Activated B cell treated with CpG ODN at 0.5 μM for 24 hours (primary cell): ENCODE measurements around the gene KRTAP20-1. TPM values are rescaled to one million over a fixed set of nuclear protein-coding genes. Genes with fewer than 3 reads are reported as not detected.

Experiments used
- ATAC-seq: fragments of 200-7000 bp; cut with Tn5 transposase; one replicate; pipeline ENCODE4 v1.10.0; 2021; ENCODE audit warnings: low read depth, mild to moderate bottlenecking, moderate library complexity
- CTCF ChIA-PET: fragments of 350-600 bp; sonication (Branson Sonifier 250); formaldehyde crosslinking; loops from one replicate; lab custom pipeline; 2021; ENCODE audit warnings: antibody characterized with exemption; lab: Charles Lee
- POLR2A ChIA-PET: fragments of 350-600 bp; sonication (Branson Sonifier 250); formaldehyde crosslinking; loops from one replicate; lab custom pipeline; 2021; ENCODE audit warnings: antibody characterized with exemption; lab: Charles Lee
- DNase-seq: peaks from one replicate; pipeline ENCODE4 v3.0.0; 2022
- H3K27ac Mint-ChIP-seq: one replicate; pipeline ENCODE4 v1.8.0; 2020; ENCODE audit warnings: mixed read lengths
- H3K27me3 Mint-ChIP-seq: one replicate; pipeline ENCODE4 v1.8.0; 2021; ENCODE audit warnings: mixed read lengths
- H3K36me3 Mint-ChIP-seq: one replicate; pipeline ENCODE4 v1.8.0; 2021; ENCODE audit warnings: low read depth, mixed read lengths
- H3K4me1 Mint-ChIP-seq: one replicate; pipeline ENCODE4 v1.8.0; 2021; ENCODE audit warnings: mixed read lengths
- H3K4me3 Mint-ChIP-seq: one replicate; pipeline ENCODE4 v1.8.0; 2020; ENCODE audit warnings: mild to moderate bottlenecking, mixed read lengths
- H3K9me3 Mint-ChIP-seq: one replicate; pipeline ENCODE4 v1.8.0; 2020; ENCODE audit warnings: mixed read lengths
- intact Hi-C: fragments of 100-400 bp; cut with micrococcal nuclease; formaldehyde crosslinking; loops from one replicate; pipeline ENCODE4 v1.15.1; 2024
- total RNA-seq: library from RNA; stranded (reverse); gene quantifications from 2 replicates; pipeline ENCODE4 v1.2.3, GENCODE V29; 2022
- TF ChIP-seq, protein P1 (sequence below): fragments of 200-600 bp; IDR thresholded peaks from one replicate; pipeline ENCODE4 v1.8.0; 2022; ENCODE audit warnings: antibody characterized with exemption, mild to moderate bottlenecking

The KRTAP20-1 gene
- total RNA-seq, 1 donor from 2014 or later = not detected

DNA sequence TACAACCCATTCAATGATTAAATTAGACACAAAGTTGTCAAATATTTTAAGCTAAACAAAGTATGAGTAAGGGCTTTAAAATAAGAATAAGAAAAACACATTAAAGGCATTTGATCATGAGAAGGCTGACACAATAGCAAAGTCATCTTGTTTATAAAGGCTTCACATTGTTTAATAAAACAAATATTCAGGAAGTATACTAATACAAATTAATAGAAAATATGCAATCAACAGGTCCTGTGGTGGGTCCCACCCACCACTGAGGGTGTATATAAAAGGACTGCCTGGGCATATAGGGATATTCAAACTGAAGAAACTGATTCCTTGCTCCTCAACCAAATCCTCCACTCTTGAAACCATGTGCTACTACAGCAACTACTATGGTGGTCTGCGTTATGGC is 18.7 kb downstream of the KRTAP20-1 start, which contains the start of gene KRTAP20-2:
KRTAP20-2 (plus strand) TSS at position 301 of the 400 bp plus-strand sequence; CDS start at position 359, 58 bp downstream.
- intact Hi-C loops = no loop called here
- H3K9me3 Mint-ChIP-seq = peaks cover 3% of the 10 kb centered on the region
- POLR2A ChIA-PET = no interaction called here
- no peak within 1 kb of the TSS for H3K4me3 Mint-ChIP-seq
- H3K27me3 Mint-ChIP-seq = no peaks in the 10 kb centered on the region
- CTCF ChIA-PET = no interaction called here
- H3K36me3 Mint-ChIP-seq = no peaks in the 10 kb centered on the region
- ATAC-seq = no peak
- TF ChIP-seq, protein P1, sequence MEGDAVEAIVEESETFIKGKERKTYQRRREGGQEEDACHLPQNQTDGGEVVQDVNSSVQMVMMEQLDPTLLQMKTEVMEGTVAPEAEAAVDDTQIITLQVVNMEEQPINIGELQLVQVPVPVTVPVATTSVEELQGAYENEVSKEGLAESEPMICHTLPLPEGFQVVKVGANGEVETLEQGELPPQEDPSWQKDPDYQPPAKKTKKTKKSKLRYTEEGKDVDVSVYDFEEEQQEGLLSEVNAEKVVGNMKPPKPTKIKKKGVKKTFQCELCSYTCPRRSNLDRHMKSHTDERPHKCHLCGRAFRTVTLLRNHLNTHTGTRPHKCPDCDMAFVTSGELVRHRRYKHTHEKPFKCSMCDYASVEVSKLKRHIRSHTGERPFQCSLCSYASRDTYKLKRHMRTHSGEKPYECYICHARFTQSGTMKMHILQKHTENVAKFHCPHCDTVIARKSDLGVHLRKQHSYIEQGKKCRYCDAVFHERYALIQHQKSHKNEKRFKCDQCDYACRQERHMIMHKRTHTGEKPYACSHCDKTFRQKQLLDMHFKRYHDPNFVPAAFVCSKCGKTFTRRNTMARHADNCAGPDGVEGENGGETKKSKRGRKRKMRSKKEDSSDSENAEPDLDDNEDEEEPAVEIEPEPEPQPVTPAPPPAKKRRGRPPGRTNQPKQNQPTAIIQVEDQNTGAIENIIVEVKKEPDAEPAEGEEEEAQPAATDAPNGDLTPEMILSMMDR = no peak
- no peaks in the 10 kb centered on the region for H3K4me1 Mint-ChIP-seq
- no peak within 1 kb of the TSS for H3K27ac Mint-ChIP-seq
- DNase-seq = no peak

DNA sequence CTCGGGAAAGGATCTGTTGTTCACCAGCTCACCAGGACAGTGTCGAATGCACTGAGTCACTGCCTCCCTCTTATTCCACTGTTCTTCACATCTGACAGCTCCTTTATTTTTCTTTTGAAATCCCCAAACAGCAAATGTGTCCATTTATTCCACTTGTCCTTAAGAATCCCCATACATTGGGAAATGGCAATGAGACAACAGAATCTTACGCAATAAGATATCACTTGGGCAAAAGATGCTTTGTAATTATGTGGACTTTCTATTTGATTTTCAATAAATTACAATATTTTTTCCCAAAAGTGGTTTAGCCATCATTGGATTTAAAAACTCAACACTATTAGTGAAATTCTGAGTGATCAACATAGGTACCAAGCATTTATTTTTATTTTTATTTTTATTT is 22.5 kb downstream of the KRTAP20-1 start:
- POLR2A ChIA-PET = no interaction called here
- H3K4me3 Mint-ChIP-seq = no peak overlapping the region
- TF ChIP-seq, protein P1 = no peak
- H3K9me3 Mint-ChIP-seq = peaks cover 5% of the 10 kb centered on the region
- DNase-seq = no peak
- ATAC-seq = no peak
- no peaks in the 10 kb centered on the region for H3K36me3 Mint-ChIP-seq
- no peaks in the 10 kb centered on the region for H3K4me1 Mint-ChIP-seq
- CTCF ChIA-PET = no interaction called here
- intact Hi-C loops = no loop called here
- no peaks in the 10 kb centered on the region for H3K27me3 Mint-ChIP-seq
- no peak overlapping the region for H3K27ac Mint-ChIP-seq

DNA sequence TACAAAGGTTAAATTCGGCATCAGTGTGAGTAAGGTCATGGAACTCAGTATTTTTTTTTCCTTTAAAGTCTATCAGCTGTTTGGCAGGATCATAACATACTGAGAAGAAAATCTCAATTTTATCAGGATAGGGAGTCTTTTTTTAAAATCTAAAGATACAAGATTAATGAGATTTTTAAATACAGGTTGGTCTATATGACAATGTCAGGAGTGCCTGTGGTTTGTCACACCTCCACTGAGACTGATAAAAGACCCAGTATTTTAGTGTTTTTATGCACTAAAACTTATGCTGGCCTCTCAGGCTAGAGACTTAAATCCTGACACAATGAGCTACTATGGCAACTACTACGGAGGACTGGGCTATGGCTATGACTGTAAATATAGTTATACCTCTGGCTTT is 26.3 kb downstream of the KRTAP20-1 start, which contains the start of gene KRTAP20-3:
KRTAP20-3 (plus strand) TSS at position 301 of the 400 bp plus-strand sequence.
- ATAC-seq (no peak), DNase-seq (no peak)
- peaks cover 9% of the 10 kb centered on the region for H3K9me3 Mint-ChIP-seq
- TF ChIP-seq, protein P1 = no peak
- H3K4me3 Mint-ChIP-seq = no peak within 1 kb of the TSS
- ChIA-PET CTCF (no interaction called here), POLR2A (no interaction called here)
- no peaks in the 10 kb centered on the region for H3K4me1 Mint-ChIP-seq
- no peaks in the 10 kb centered on the region for H3K36me3 Mint-ChIP-seq
- no peak within 1 kb of the TSS for H3K27ac Mint-ChIP-seq
- H3K27me3 Mint-ChIP-seq = no peaks in the 10 kb centered on the region
- intact Hi-C loops = no loop called here

DNA sequence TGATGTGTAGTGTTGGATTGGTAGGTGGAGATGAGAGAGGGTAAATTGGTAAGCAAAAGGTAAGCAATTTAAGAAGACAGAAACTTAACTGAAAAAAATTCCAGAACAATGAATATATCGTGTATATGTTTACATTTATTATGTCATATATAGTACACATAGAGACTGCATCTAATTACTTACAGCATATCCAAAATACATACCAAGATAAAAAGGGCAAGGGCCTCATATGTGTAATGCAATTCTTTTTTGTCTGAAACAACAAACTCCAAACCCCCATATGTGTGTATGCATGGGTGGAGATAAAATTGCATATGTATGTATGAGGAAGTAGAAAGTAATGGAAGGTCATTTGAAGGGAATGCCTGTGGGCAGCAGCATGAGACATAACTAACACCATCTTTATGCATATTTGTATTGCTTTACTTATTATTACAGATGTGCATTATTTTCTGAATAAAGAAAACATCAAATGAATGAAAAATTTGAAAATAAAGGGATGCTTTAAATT is 30.7 kb downstream of the KRTAP20-1 start:
- Mint-ChIP-seq H3K4me3 (no peak overlapping the region), H3K36me3 (no peaks in the 10 kb centered on the region), H3K27me3 (no peaks in the 10 kb centered on the region), H3K27ac (no peak overlapping the region), H3K9me3 (peaks cover 9% of the 10 kb centered on the region), H3K4me1 (no peaks in the 10 kb centered on the region)
- TF ChIP-seq, protein P1 = no peak
- intact Hi-C loops = no loop called here
- ChIA-PET POLR2A (no interaction called here), CTCF (no interaction called here)
- DNase-seq = no peak
- no peak for ATAC-seq

DNA sequence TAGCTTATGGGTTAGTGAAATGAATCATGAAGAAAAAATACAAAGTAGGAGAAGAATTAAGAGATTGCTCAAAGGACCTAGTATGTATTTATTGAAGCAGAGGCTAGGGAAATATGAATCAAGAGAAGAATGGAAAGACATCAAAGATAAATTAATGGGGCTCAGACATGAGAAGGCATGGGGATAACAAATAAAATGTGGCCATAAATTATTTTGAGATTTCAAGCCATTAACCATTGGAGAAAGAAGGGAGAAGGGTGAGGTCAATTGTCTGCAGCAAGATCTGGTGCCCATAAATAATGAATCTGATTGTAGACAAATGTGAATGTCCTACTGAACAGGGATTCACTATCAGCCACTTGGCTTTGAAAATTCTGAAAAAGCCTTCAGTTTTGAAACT is 36.7 kb downstream of the KRTAP20-1 start:
- peaks cover 6% of the 10 kb centered on the region for H3K9me3 Mint-ChIP-seq
- no peaks in the 10 kb centered on the region for H3K4me1 Mint-ChIP-seq
- H3K27me3 Mint-ChIP-seq = no peaks in the 10 kb centered on the region
- no peaks in the 10 kb centered on the region for H3K36me3 Mint-ChIP-seq
- ChIA-PET POLR2A (no interaction called here), CTCF (no interaction called here)
- no peak overlapping the region for H3K4me3 Mint-ChIP-seq
- no peak overlapping the region for H3K27ac Mint-ChIP-seq
- TF ChIP-seq, protein P1 = no peak
- intact Hi-C loops = no loop called here
- ATAC-seq (no peak), DNase-seq (no peak)

Other genes starting within 250 kb of the KRTAP20-1 start
- not detected in 2 replicates for gene KRTAP13-2, start 244.2 kb upstream of the KRTAP20-1 start, total RNA-seq
- gene KRTAP13-1, start 220.4 kb upstream of the KRTAP20-1 start, total RNA-seq = not detected in 2 replicates
- gene KRTAP13-3, start 190.5 kb upstream of the KRTAP20-1 start, total RNA-seq = not detected in 2 replicates
- gene KRTAP13-4, start 186.2 kb upstream of the KRTAP20-1 start, total RNA-seq = not detected in 2 replicates
- gene KRTAP15-1, start 176.2 kb upstream of the KRTAP20-1 start, total RNA-seq = not detected in 2 replicates
- not detected in 2 replicates for gene KRTAP19-1, start 136.1 kb upstream of the KRTAP20-1 start, total RNA-seq
- gene KRTAP19-2, start 129.0 kb upstream of the KRTAP20-1 start, total RNA-seq = not detected in 2 replicates
- gene KRTAP19-3, start 124.4 kb upstream of the KRTAP20-1 start, total RNA-seq = not detected in 2 replicates
- not detected in 2 replicates for gene KRTAP19-4, start 119.3 kb upstream of the KRTAP20-1 start, total RNA-seq
- gene KRTAP19-5, start 114.3 kb upstream of the KRTAP20-1 start, total RNA-seq = not detected in 2 replicates
- gene KRTAP19-6, start 74.6 kb upstream of the KRTAP20-1 start, total RNA-seq = not detected in 2 replicates
- gene KRTAP19-7, start 55.1 kb upstream of the KRTAP20-1 start, total RNA-seq = not detected in 2 replicates
- not detected in 2 replicates for gene KRTAP22-2, start 26.0 kb upstream of the KRTAP20-1 start, total RNA-seq
- gene KRTAP6-3, start 24.0 kb upstream of the KRTAP20-1 start, total RNA-seq = not detected in 2 replicates
- not detected in 2 replicates for gene KRTAP6-2, start 17.5 kb upstream of the KRTAP20-1 start, total RNA-seq
- gene KRTAP22-1, start 15.3 kb upstream of the KRTAP20-1 start, total RNA-seq = not detected in 2 replicates
- not detected in 2 replicates for gene KRTAP6-1, start 2.5 kb upstream of the KRTAP20-1 start, total RNA-seq
- gene KRTAP20-4, start 4.2 kb downstream of the KRTAP20-1 start, total RNA-seq = not detected in 2 replicates
- gene KRTAP20-2, start 18.8 kb downstream of the KRTAP20-1 start, total RNA-seq = not detected in 2 replicates
- gene KRTAP20-3, start 26.4 kb downstream of the KRTAP20-1 start, total RNA-seq = not detected in 2 replicates
- gene KRTAP21-3, start 102.4 kb downstream of the KRTAP20-1 start, total RNA-seq = not detected in 2 replicates
- not detected in 2 replicates for gene KRTAP21-2, start 130.8 kb downstream of the KRTAP20-1 start, total RNA-seq
- not detected in 2 replicates for gene KRTAP21-1, start 139.0 kb downstream of the KRTAP20-1 start, total RNA-seq
- not detected in 2 replicates for gene KRTAP8-1, start 196.8 kb downstream of the KRTAP20-1 start, total RNA-seq
- gene KRTAP7-1, start 213.3 kb downstream of the KRTAP20-1 start, total RNA-seq = not detected in 2 replicates